H1 (cell line): ENCODE data around the gene PAQR4. TPM values are rescaled to one million over a fixed set of nuclear protein-coding genes. Genes with fewer than 3 reads are reported as not detected.

Source experiments
- CTCF ChIA-PET: fragments of 300-600 bp; sonication (Branson Sonifier 250); formaldehyde crosslinking; loops from one replicate; lab custom pipeline; 2021; ENCODE audit not compliant: partially characterized antibody; lab: Charles Lee
- POLR2A ChIA-PET: fragments of 300-600 bp; sonication (Branson Sonifier 250); formaldehyde crosslinking; loops from one replicate; lab custom pipeline; 2021; ENCODE audit warnings: inconsistent platforms; ENCODE audit not compliant: partially characterized antibody; lab: Charles Lee
- DNase-seq, 2 experiments: peaks; one replicate each; pipeline versions ENCODE4 v3.0.0 to v3.0.0-alpha.2; 2010 to 2022; ENCODE audit warnings: low spot score in 2 of 2, low read depth in 1 of 2, mixed read lengths in 1 of 2
- FAIRE-seq: peaks from 2 replicates; lab custom pipeline; 2011; peaks lifted over from hg19 to GRCh38; lab: Jason Lieb, UNC
- H2AFZ ChIP-seq: 2 replicates; pipeline ENCODE4 v1.8.1; 2012; ENCODE audit warnings: low read length, inconsistent platforms
- H2AK5ac ChIP-seq: 2 replicates; pipeline ENCODE4 v1.6.1; 2013; ENCODE audit warnings: low read depth, low read length
- H2BK120ac ChIP-seq: replicated peaks from 2 replicates; pipeline ENCODE3; 2013; ENCODE audit warnings: low read depth, low read length, inconsistent platforms
- H2BK12ac ChIP-seq: 2 replicates; pipeline ENCODE4 v1.6.1; 2013; ENCODE audit warnings: low read depth, low read length
- H2BK15ac ChIP-seq: 2 replicates; pipeline ENCODE4 v1.6.1; 2013; ENCODE audit warnings: low read length
- H2BK20ac ChIP-seq: 2 replicates; pipeline ENCODE4 v1.6.1; 2013; ENCODE audit warnings: low read length
- H2BK5ac ChIP-seq: 2 replicates; pipeline ENCODE4 v1.6.1; 2013; ENCODE audit warnings: low read depth, low read length
- H3K14ac ChIP-seq: 2 replicates; pipeline ENCODE4 v1.6.1; 2013; ENCODE audit warnings: inconsistent platforms; ENCODE audit not compliant: insufficient read length
- H3K18ac ChIP-seq: 2 replicates; pipeline ENCODE4 v1.6.1; 2013; ENCODE audit warnings: low read length; ENCODE audit errors: extremely low read depth
- H3K23ac ChIP-seq: 2 replicates; pipeline ENCODE4 v1.6.1; 2013; ENCODE audit warnings: inconsistent platforms; ENCODE audit not compliant: insufficient read length
- H3K23me2 ChIP-seq: 2 replicates; pipeline ENCODE4 v1.6.1; 2013; ENCODE audit warnings: low read depth, low read length
- H3K27ac ChIP-seq: 2 replicates; pipeline ENCODE4 v1.6.1; 2011; ENCODE audit warnings: low read depth, low read length, inconsistent platforms
- H3K27me3 ChIP-seq, 4 experiments: replicated peaks in 1 of 4; 1 replicate in 1 of 4; 2 replicates in 3 of 4; pipeline versions ENCODE4 v1.6.1 to v1.8.1; 2011 to 2013; ENCODE audit warnings: low read length in 3 of 4, mild to moderate bottlenecking in 3 of 4, inconsistent platforms in 2 of 4, mixed read lengths in 2 of 4, moderate library complexity in 1 of 4; ENCODE audit not compliant: control insufficient read depth in 3 of 4, insufficient read depth in 3 of 4; ENCODE audit errors: extremely low read depth in 1 of 4
- H3K36me3 ChIP-seq, 4 experiments: 2 replicates each; pipeline versions ENCODE4 v1.6.1 to v1.8.1; 2011 to 2013; ENCODE audit warnings: mild to moderate bottlenecking in 4 of 4, low read length in 3 of 4, moderate library complexity in 2 of 4, control low read depth in 1 of 4, inconsistent platforms in 1 of 4; ENCODE audit not compliant: insufficient read depth in 4 of 4, control insufficient read depth in 2 of 4
- H3K4ac ChIP-seq: replicated peaks from 2 replicates; pipeline ENCODE3; 2013; ENCODE audit warnings: low read length, low read depth, mixed read lengths, inconsistent platforms; ENCODE audit not compliant: insufficient read length
- H3K4me1 ChIP-seq, 4 experiments: replicated peaks in 1 of 4; 1 replicate in 1 of 4; 2 replicates in 3 of 4; pipeline versions ENCODE4 v1.6.1 to v1.8.1; 2011 to 2013; ENCODE audit warnings: low read length in 3 of 4, inconsistent platforms in 2 of 4, mixed read lengths in 1 of 4; ENCODE audit not compliant: insufficient read depth in 4 of 4, control insufficient read depth in 3 of 4
- H3K4me2 ChIP-seq, 2 experiments: 2 replicates each; pipeline versions ENCODE4 v1.6.1 to v1.8.1; 2011 to 2013; ENCODE audit warnings: low read depth in 2 of 2, low read length in 2 of 2, control low read depth in 1 of 2, inconsistent platforms in 1 of 2, mild to moderate bottlenecking in 1 of 2; ENCODE audit not compliant: insufficient read depth in 1 of 2
- H3K4me3 ChIP-seq, 4 experiments: fragments of 200-600, 300-600 bp in 1 of 4; sonication (generic), shearing (Covaris generic), sonication (Bioruptor Twin) in 1 of 4; 2 replicates each; pipeline versions ENCODE4 v1.5.1 to v1.8.1; 2011 to 2016; ENCODE audit warnings: low read length in 4 of 4, low read depth in 3 of 4, control low read depth in 2 of 4, inconsistent platforms in 2 of 4, mild to moderate bottlenecking in 2 of 4, mixed read lengths in 1 of 4, moderate library complexity in 1 of 4; ENCODE audit not compliant: insufficient read depth in 2 of 4; ENCODE audit errors: extremely low read depth in 1 of 4
- H3K56ac ChIP-seq: replicated peaks from 2 replicates; pipeline ENCODE3; 2013; ENCODE audit warnings: low read depth, mild to moderate bottlenecking, mixed read lengths, low read length, inconsistent platforms; ENCODE audit not compliant: insufficient read length
- H3K79me1 ChIP-seq: 2 replicates; pipeline ENCODE4 v1.6.1; 2013; ENCODE audit warnings: low read depth, low read length, control low read depth
- H3K79me2 ChIP-seq, 2 experiments: 2 replicates each; pipeline versions ENCODE4 v1.6.1 to v1.8.1; 2012 to 2013; ENCODE audit warnings: low read length in 2 of 2, mild to moderate bottlenecking in 2 of 2, inconsistent platforms in 1 of 2; ENCODE audit not compliant: insufficient read depth in 2 of 2, control insufficient read depth in 1 of 2
- H3K9ac ChIP-seq, 4 experiments: replicated peaks in 1 of 4; 1 replicate in 1 of 4; 2 replicates in 3 of 4; pipeline versions ENCODE4 v1.6.1 to v1.8.1; 2011 to 2013; ENCODE audit warnings: low read depth in 3 of 4, low read length in 3 of 4, control low read depth in 2 of 4, mild to moderate bottlenecking in 2 of 4, moderate library complexity in 2 of 4, inconsistent platforms in 1 of 4; ENCODE audit errors: extremely low read depth in 1 of 4
- H3K9me3 ChIP-seq, 2 experiments: 2 replicates each; pipeline versions ENCODE4 v1.6.1 to v1.8.1; 2012 to 2013; ENCODE audit warnings: mild to moderate bottlenecking in 2 of 2, moderate library complexity in 2 of 2, control low read depth in 1 of 2, inconsistent platforms in 1 of 2, low read depth in 1 of 2, low read length in 1 of 2, mixed read lengths in 1 of 2; ENCODE audit not compliant: insufficient read depth in 2 of 2
- H4K20me1 ChIP-seq, 2 experiments: replicated peaks in 1 of 2; 2 replicates each; pipeline versions ENCODE3 to v1.8.1; 2011 to 2013; ENCODE audit warnings: inconsistent platforms in 2 of 2, low read length in 2 of 2, mild to moderate bottlenecking in 1 of 2; ENCODE audit not compliant: insufficient read depth in 2 of 2, control insufficient read depth in 1 of 2
- H4K5ac ChIP-seq: 2 replicates; pipeline ENCODE4 v1.6.1; 2013; ENCODE audit warnings: low read length, low read depth, mixed read lengths, inconsistent platforms; ENCODE audit not compliant: insufficient read length
- H4K8ac ChIP-seq: 2 replicates; pipeline ENCODE4 v1.8.0; 2013; ENCODE audit warnings: mild to moderate bottlenecking, moderate library complexity, low read length, inconsistent platforms; ENCODE audit not compliant: insufficient read depth; ENCODE audit errors: extremely low read depth
- H4K91ac ChIP-seq: replicated peaks from 2 replicates; pipeline ENCODE3; 2013; ENCODE audit warnings: low read length, mixed read lengths, inconsistent platforms; ENCODE audit not compliant: insufficient read length
- WGBS, 2 experiments: shearing (Covaris generic) in 1 of 2; methylation state at CpG; one replicate each; pipeline versions ENCODE4 v1.1.6 to v1.1.7; 2013 to 2015; ENCODE audit warnings: low lambda C conversion rate in 2 of 2, mixed read lengths in 2 of 2, inconsistent platforms in 1 of 2, low coverage in 1 of 2, missing lambda C conversion rate in 1 of 2; ENCODE audit not compliant: insufficient replicate concordance in 2 of 2, insufficient coverage in 1 of 2, insufficient read length in 1 of 2; ENCODE audit errors: extremely low coverage in 1 of 2, missing lambda C conversion rate in 1 of 2; 5-methylcytosine and 5-hydroxymethylcytosine counted together
- polyA plus RNA-seq, 7 experiments: library from polyadenylated mRNA; depleted of rRNA in 3 of 7; stranded (reverse) in 5 of 7; unstranded in 2 of 7; fragments of >200 nt in 5 of 7; fragments of 200-250 nt in 2 of 7; gene quantifications; 1 replicate in 5 of 7; 2 replicates in 1 of 7; 4 replicates in 1 of 7; pipeline versions ENCODE4 v1.2.1 to v1.2.3, GENCODE V29; 2011 to 2013; ENCODE audit warnings: missing spikeins in 2 of 7, mixed read lengths in 2 of 7
- total RNA-seq: library from RNA; stranded (reverse); fragmentation: NEBNext Ultra II Directional; extraction: Animal tissue kit (Norgen Biotek cat#: 25700); gene quantifications from 2 replicates; pipeline ENCODE4 v1.2.1, GENCODE V29; 2021

Gene PAQR4
- total and polyA plus RNA-seq, 2 of the 8 experiments (the other 6 are each of a cell fraction or from before 2014, with no cell fraction given), result 28.2 to 34.6 TPM

DNA sequence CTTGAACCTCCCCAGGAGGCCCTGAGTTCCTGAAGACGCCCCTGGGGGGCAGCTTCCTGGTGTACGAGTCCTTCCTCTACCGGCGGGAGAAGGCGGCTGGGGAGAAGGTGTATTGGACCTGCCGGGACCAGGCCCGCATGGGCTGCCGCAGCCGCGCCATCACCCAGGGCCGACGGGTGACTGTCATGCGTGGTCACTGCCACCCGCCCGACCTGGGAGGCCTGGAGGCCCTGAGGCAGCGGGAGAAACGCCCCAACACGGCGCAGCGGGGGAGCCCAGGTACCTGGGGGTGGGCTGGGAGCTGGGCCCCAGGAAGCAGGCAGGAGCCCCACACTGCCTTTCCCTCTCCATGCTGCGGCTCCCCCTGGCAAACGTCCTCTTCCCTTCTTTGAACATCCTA, 35.4 kb upstream of the PAQR4 start:
- CTCF ChIA-PET, result interaction anchor here (1.1 to 3.1 kb wide), 3 partner anchors 21 to 727 kb away, joined by 3 to 9 read pairs (median 4); no protein-coding TSS in a partner anchor
- H3K4me1 ChIP-seq, result peaks cover 0 to 4% (median 0%) of the 10 kb centered on the region in 4 experiments; a peak in 2 of 7 replicates

More for the DNA sequence above, 35.4 kb upstream of the PAQR4 start:
- DNase-seq, result no peak
- Histone ChIP-seq H3K14ac (no peak overlapping the region), H2BK12ac (no peak overlapping the region), H3K9ac (no peak overlapping the region), H2BK120ac (no peak overlapping the region), H3K9me3 (no peaks in the 10 kb centered on the region), H3K4ac (no peak overlapping the region), H4K20me1 (no peaks in the 10 kb centered on the region), H4K5ac (no peak overlapping the region), H3K4me2 (no peak overlapping the region), H2AFZ (no peak overlapping the region), H4K91ac (no peak overlapping the region), H3K79me1 (peaks cover 3% of the 10 kb centered on the region; the same call in 1 of the 2 replicates), H3K4me3 (no peak overlapping the region), H4K8ac (no peak overlapping the region; the same call in 1 of the 2 replicates), H3K27me3 (no peaks in the 10 kb centered on the region), H3K18ac (no peak overlapping the region), H3K27ac (no peak overlapping the region), H2BK15ac (no peak overlapping the region), H2BK5ac (no peak overlapping the region), H2AK5ac (no peak overlapping the region), H3K36me3 (peaks cover 0 to 13% (median 2%) of the 10 kb centered on the region in 4 experiments; a peak in 2 of 8 replicates), H3K23ac (no peak overlapping the region), H3K79me2 (no peaks in the 10 kb centered on the region), H3K56ac (no peak overlapping the region), H3K23me2 (no peaks in the 10 kb centered on the region), H2BK20ac (no peak overlapping the region)
- POLR2A ChIA-PET, result no interaction called here
- no peak for FAIRE-seq
- 96% methylated on average over 21 of the region's 22 CpGs; no CpG with 5 or more reads in 1 of the 2 experiments for WGBS, 2 experiments
